ENCODE data around the gene ARHGAP19. TPM values are rescaled to one million over a fixed set of nuclear protein-coding genes. Genes with fewer than 3 reads are reported as not detected.

ARHGAP19 gene
- total RNA-seq, 1 donor from 2014 or later = 12.3 TPM

DNA sequence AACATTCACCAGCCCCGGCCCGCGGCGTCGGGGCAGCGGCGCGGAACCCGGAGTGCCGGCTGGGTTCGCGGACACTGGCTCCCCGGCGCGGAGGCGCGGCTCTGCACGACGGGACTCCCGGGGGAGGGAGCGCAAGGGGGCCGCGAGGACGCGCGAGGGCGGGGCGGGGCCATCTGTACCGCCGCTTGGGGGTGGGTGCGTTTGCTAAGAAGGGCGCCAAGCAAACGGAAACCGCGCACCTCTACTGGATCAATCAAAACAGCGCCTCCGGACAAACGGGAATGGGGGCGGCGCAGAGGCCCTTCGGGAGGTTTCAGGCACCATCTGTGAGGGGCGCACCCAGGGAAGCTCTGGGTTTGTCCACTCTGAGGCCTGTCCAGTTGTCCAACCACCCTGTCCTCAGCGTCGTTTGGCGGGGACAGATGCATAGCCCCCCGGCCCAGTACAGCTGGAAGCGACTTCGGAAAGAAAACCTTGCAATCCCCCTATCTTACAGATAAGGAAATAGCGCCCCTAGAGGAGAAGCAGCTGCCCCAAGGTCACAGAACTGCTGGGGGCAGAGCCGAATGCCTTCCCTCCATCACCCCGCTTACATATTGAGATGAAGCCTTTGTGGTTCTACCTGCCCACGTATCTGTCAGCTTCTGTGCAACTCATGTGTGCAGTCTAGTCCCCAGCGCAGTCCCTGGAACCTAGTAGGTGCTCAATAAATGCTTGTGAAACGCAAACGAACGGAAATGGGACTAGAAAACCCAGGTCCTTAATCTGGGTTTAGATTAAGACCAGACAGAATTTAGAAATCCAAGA, 96.0 kb downstream of the ARHGAP19 start:
- DNase-seq (ENCODE audit: low read depth, low spot score) = no peak

DNA sequence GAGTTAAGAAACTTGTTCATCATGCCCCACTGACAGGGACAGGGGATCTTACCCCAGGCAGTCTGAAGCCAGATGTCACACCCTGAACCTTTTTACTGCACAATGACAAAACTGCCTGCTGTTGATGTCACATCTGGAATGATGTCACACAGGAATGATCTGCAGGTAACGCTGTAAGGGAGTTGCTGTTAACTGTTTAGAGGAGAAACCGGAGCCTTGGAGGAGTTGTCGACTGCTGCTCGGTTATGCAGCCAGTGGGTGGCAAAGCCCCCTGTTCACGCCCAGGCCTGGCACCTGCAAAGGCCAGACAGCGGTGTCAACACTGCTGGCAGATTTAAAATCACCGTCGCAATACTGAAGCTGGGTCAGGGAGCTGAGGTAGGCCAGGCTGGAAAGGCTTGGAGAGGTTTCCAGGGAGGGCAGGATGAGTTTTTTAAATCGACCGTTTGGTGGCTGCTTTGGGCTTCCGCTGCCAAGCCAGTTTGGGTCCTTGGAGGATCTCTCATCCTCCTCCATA, 96.7 kb downstream of the ARHGAP19 start:
- DNase-seq (ENCODE audit: low read depth, low spot score) = no peak

DNA sequence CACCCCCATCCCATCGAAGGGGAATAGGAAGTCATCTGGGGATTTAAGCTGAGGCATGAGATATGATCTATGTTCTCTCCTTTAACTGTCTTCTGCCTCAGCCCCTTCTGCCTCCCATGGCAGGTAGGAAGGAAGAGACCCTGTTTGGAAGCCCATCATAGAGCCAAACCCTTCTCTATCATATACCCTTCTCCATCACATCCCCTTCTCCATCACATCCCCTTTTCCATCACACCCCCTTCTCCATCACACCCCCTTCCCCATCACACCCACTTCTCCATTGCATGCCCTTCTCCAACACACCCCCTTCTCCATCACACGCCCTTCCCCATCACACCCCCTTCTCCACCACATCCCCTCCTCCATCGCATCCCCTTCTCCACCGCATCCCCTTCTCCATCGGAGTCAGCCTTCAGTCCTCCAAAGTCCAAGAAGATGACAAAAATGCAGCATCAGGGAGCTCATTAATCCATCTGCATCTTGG, 99.4 kb downstream of the ARHGAP19 start:
- no peak for DNase-seq (ENCODE audit: low read depth, low spot score)

DNA sequence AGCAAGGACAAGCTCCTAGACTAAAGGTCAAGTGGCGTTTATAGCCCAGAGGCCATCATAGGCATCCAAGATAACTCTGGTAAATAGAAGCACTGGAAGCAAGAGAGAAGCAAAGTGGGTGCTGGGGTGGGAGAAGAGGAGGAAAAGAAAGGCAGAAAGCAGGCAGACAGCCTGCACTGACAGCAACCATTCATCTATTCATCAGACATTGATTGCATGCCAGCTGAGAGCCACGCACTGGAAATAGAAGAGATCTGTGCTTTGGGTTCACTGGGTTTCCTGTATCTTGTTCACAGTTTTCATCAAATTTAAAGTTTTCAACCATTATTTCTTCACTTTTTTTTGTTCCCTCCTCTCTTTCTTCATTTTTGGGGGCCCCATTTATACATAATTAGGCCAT, 102.0 kb downstream of the ARHGAP19 start:
- no peak for DNase-seq (ENCODE audit: low read depth, low spot score)

DNA sequence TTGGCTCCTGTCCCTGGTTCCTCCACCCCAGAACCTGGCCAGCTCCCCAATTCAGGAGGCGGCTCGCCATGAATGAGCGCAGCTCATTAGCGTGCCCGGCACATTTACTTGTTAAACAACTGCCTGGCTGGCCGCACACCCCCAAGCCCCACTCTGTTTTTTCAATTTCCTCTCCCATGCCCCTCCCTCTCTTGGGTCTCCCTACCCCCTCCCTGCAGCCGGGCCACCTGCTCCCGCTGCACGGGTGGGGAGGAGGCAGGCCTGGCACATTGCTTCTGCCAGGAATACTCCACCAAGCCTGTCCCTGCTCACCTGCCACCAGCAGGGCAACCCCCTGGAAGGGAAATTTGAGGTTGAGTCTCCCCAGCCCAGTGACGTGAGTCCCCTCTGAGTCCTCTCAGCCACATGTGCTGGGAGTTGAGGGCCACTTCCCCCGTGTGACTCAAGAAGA, 104.2 kb downstream of the ARHGAP19 start:
- DNase-seq (ENCODE audit: low read depth, low spot score) = no peak

DNA sequence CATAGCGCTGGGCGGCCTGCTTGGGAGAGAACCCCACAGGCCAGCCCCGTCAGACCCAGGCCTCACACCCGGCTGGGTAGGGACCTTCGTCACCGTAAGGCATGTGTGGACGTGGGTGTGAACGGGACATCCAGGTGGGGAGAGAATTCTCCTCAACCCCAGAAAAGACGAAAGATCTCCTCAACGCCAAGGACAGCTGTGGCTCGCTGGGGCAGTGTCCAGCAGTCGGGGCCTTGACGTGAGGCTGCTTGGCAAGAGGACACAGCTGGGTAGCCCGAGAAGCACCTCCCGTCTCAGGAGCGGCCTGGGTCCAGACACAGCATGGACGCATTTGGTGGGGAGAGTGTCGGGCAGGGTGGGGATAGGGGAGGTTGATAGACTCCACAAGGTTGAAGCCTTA, 105.5 kb downstream of the ARHGAP19 start:
- no peak for DNase-seq (ENCODE audit: low read depth, low spot score)

DNA sequence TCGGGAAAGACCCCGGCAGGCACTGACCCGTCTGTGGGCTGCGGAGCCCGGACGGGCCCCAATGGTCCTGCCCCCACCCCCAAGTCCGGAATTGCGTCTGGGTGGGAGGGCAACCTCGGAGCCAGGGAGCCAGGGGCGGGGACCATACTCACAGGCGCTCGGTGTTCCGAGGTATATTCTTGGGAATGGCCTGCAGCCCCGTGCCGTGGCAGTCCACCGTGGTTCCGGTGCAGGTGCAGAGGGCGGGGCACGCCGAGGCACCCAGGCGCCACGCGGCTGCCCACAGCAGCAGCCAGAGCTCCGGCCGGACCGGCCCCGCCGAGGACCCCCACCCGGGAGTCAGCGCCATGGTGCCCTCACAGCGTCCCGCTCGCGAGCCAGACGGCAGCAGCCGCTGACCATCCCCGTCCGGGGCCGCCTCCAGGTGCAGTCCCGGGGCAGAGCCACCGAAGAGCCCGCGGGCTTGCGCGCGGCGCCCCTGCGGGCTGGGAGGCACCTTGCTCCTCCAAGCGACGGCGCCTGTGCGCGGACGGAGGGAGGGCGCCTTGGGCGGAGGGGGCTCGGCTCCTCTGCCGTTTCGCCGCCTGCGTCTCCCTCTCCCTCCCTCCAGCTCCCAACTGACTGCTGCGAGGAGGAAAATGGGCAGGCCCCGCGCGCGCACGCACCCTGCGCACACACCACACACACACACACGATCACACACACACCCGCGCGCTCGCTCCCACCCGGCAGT, 106.9 kb downstream of the ARHGAP19 start, which contains the start of gene SLIT1:
SLIT1 (minus strand) TSS at position 634 of the 733 bp plus-strand sequence; CDS start at position 349, 285 bp downstream.
- no peak for DNase-seq (ENCODE audit: low read depth, low spot score)

DNA sequence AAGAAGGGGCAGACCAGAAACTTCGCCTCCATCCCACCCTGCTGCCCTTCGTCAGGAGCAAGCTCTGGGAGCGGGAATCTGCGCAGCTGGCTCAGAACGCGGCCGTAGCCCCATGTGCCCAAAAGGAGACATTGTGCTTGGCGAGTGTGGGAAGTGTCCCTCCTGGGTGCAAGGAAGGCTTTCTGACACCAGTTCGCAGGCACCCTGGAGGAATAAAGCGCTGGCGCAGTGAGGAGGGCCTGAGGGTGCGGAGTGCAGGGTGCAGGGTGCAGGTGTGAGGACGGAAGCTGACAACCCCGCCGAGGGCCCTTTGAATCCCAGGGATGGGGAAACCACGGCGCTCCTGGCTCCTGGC, 107.5 kb downstream of the ARHGAP19 start:
- no peak for DNase-seq (ENCODE audit: low read depth, low spot score)

DNA sequence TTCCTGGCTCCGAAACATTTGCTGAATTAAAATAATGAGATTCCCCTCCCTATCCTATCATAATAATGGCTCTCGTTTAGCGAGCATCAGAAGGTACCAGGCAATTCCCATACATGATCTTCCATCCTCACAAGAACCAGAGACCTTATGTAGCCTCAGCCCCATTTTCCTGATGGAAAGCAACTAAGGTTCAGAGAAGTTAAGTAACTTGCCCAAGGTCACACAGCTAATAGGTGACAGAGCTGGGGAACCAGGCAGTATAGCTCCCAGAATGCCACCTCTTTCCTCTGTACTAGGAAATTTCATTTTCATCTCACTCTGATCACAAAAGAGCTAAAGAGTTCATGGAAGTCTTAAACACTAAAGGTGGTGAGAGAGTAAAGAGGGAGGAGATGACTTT, 109.1 kb downstream of the ARHGAP19 start:
- DNase-seq (ENCODE audit: low read depth, low spot score) = no peak

DNA sequence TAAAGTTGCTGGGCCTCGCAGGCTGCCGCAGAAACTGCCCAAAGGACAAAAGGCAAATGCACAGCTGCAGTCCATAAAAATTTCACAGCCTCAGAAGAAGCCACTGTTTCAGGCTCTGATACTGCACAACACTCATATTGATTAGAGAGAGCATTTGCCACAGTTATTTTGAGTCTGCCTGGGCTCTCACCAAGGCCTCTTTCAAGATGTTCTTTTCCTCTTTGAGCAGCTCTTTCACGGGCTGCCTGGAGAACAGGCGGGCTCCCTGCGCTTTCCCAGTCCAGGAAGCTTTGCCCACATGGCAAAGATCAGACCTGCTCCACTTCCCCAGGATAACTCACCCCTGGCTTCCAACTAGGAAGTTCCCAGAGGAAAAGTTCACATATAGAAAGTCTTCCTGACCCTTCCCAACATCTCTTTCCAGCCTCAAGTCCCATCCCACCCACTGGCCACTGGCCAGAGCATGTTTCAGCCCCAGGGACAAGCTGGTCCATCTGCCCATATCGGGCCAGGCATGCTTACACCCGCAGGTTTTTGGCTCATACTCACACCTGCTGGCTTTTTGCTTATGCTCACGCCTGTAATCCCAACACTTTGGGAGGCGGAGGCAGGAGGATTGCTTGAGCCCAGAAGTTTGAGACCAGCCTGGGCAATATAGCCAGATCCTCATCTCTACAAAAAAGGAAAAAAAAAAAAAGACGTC, 110.0 kb downstream of the ARHGAP19 start:
- no peak for DNase-seq (ENCODE audit: low read depth, low spot score)

DNA sequence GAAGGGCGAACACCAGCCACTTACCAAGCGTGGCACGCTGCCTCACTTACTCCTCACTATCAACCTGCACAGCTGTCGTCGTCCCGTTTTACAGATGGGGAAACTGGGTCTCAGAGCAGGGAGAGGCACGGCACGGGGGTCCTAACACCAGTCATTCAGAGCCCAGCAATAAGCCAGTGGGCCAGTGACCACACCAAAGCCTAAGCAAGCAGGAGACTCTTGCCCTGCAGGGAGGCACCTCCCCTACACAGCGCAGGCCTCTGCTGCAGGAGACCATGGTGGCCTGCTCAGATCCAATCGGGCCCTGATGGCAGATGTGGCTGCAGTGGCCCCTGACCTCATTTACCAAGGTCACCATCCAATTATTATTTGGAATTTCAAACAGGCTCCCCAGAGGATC, 111.5 kb downstream of the ARHGAP19 start:
- DNase-seq (ENCODE audit: low read depth, low spot score) = no peak

DNA sequence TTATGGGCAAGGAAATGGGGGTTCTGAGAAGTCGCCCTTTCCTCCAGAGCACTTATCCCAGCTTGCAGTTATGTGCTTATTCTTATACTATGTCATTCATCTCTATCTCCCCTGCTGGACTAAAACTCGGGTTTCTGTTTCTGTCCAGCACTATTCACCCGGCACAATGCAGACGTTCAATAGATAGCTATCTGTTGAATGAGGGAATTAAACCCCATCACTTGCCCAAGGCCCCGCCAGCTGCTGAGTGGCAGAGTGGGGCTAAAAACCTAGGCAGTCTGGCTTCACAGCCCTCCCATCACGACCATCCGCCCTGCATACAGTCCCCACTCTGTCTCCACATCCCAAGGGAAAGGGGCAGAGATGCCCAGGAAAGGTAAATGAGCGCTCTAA, 112.1 kb downstream of the ARHGAP19 start:
- no peak for DNase-seq (ENCODE audit: low read depth, low spot score)

DNA sequence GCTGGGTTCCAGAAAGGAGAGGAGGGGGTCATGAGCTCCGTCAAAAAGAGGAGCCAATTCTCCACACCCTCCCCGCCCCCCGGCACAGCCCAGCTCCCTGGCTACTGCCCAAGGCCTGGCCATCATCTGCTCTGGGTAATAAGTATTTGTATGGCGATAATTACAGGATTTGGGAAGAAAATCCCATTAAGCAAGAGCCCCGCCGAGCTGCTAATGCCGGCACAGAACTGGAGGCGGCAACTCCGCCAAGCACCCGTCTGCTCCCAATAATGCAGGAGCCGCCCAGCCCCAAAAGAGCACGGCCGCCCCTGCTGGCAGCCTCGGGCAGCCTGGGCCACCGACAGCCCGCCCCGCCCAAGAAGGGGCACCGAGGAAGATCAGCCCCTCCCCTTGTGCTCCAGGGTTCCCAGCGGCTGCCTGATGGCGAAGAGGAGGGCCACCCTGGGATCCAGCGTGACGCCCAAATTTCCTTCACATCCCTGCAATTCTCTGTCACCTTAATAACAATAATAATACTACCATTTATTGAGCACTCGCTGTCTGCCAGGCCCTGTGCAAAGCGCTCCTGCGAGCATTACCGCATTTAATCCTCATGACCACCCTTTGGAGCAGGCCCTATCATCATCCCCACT, 112.6 kb downstream of the ARHGAP19 start:
- no peak for DNase-seq (ENCODE audit: low read depth, low spot score)

DNA sequence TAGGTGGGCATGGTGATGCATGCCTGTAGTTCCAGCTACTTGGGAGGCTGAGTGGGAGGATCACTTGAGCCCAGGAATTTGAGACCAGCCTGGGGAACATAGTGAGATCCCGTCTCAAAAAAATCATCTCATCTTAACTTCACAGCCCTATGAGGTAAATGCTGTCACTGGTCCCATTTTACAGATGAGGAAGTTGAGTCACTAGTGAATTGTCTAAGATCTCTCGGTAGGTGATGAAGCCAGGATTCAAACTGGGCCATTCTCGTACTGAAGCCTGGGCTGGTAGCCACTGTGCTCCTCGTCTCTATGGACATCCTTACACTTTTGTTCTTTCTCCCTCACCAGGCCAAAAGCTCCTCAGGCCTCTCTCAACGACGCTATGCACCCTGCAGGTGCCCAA, 113.1 kb downstream of the ARHGAP19 start:
- DNase-seq (ENCODE audit: low read depth, low spot score) = no peak

DNA sequence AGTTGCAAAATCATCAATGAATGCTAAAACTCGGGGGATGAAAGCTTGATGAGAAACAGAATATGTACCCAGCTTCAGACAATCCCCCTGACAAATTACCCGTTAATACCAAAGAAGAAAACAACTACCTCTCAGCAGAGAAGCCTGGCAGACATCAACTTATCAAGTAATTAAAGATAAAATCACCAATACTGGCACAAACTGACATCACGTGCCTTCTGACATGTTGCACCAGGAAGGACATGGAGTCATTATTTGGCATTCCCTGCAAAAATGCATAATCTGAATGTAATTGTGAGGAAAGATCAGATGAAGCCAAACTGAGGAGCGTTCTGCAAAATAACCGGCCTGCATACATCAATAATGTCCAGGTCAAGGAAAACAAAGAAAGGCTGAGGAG, 114.4 kb downstream of the ARHGAP19 start:
- DNase-seq (ENCODE audit: low read depth, low spot score) = no peak

DNA sequence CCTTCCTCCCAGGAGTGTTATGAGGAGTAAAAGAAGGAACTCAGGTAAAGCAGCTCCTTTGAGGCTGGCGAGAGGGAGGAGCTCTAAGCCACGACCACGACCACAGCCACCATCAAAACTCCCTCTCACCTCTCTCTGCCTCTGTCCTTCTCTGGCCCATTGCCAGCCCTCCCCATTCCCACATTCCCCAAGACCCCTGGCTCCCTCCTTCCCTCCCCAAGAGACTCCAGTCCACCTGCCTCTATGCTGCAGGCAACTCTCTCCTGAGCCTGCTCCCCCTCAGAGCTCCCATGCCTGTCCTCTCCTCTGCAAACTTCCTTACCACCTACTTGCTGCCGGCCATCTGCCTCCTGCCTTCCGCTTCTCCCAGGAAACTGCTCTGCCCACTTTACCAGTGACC, 116.2 kb downstream of the ARHGAP19 start:
- no peak for DNase-seq (ENCODE audit: low read depth, low spot score)

DNA sequence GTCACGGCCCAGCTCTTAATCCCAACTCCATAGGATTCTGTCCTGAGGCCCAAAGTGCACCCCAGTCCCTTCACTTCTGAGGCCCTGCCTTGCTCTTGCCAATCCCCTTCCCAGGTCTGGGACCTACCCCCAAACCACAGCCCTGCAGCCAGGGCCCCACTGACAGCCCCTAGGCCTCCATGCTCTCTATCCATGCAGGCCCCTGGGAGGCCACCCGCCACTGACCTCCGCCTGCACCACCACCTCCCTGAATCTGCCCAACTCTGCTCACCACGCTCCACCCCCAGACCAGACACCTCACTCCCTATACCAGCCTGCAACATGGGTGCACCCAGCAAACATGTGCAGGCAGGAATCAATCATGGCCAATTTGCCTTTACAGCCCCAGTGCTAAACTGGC, 116.9 kb downstream of the ARHGAP19 start:
- no peak for DNase-seq (ENCODE audit: low read depth, low spot score)

DNA sequence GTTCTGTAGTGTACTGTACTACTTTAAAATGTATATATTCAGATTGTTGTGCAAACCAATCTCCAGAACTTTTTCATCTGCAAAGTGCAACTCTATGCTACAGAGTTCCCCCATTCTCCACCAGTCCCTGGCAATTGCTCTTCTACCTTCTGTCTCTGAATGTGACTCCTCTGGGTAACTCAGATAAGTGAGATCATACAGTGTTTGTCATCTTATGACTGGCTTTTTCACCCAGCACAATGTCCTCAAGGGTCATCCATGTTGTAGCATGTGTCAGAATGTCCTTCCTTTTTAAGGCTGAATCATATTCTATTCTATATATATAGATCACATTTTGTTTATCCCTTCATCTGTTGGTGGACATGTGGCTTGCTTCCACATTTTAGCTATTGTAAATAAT, 117.5 kb downstream of the ARHGAP19 start:
- no peak for DNase-seq (ENCODE audit: low read depth, low spot score)

DNA sequence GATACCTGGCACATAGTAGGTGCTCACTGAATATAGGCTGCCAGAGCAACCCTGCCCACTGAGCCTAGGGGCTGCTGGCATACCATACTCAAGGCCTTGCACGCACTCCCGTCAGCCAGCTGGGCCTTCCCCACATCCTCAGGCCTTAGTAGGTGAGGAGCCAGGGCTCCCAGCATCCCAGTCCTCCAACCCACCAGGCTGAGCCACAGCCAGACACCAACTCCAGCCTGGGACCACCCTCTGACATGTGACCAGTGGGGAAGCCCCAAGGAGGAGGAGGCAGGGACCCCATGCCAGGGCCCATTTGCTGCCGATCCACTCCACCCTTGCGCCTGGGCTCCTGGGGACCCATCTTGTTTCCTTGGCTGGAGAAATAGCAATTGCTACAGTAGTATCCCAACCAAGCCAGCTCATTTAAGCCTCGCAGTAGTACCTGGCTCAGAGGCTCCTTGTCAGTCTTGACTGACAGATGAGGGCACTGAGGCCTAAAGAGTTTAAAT, 118.1 kb downstream of the ARHGAP19 start:
- no peak for DNase-seq (ENCODE audit: low read depth, low spot score)

DNA sequence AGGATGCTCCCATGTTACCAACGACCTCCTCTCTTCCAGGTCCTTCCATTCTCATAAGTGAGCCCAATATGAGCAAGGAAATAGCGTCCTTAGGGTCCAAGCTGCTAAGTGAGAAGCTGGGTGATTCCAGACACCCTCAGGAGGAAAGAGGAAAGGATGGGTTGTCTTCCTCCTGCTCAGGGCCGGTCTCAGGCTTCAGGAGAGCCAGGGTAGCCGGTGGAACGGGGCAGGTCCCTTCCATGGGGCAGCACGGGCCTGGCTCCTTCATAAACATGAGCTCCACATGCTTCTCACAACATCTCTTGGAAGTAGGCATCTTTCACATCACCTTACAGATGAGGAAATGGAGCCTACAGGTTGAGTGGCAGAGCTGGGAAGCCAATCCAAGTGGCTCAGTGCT, 119.4 kb downstream of the ARHGAP19 start:
- no peak for DNase-seq (ENCODE audit: low read depth, low spot score)
